Measurements from ENCODE around the gene ARPC1B. TPM values are rescaled to one million over a fixed set of nuclear protein-coding genes. Genes with fewer than 3 reads are reported as not detected.

ARPC1B gene
- total and polyA plus RNA-seq, 9 of the 15 experiments (the other 6 are each of a cell fraction or from before 2014, with no cell fraction given): 6.7 to 357 (median 211) TPM

- TF ChIP-seq CREB3 (tag; conservative IDR thresholded peaks at IDR 0.05; ENCODE audit: low read depth) (no peak), CREBBP (IDR thresholded peaks at IDR 0.05; ENCODE audit: low read depth, low read length) (no peak), SRSF1 (IDR thresholded peaks at IDR 0.05; ENCODE audit: low read depth, low read length) (no peak), REST (IDR thresholded peaks at IDR 0.05; ENCODE audit: borderline replicate concordance) (peak; percentile 35; the same call in 1 of the 2 replicates), REST (CRISPR knock-in tag; IDR thresholded peaks at IDR 0.05; ENCODE audit: low read depth) (no peak), ZNF395 (CRISPR knock-in tag; IDR thresholded peaks at IDR 0.05) (no peak), MED1 (CRISPR knock-in tag; IDR thresholded peaks at IDR 0.05; ENCODE audit: borderline replicate concordance) (no peak), HNRNPLL (IDR thresholded peaks at IDR 0.05; ENCODE audit: low read depth, low read length, poor library complexity, severe bottlenecking) (no peak), MAFK (IDR thresholded peaks at IDR 0.05; ENCODE audit: low read length) (peak; percentile 70), ZNF644 (tag; IDR thresholded peaks at IDR 0.05; ENCODE audit: low read depth) (no peak), ARID1B (IDR thresholded peaks at IDR 0.05) (peak; percentile 78), NELFE (IDR thresholded peaks at IDR 0.05; ENCODE audit: insufficient read depth, insufficient read length) (no peak), ATF4 (CRISPR knock-in tag; IDR thresholded peaks at IDR 0.05) (no peak), POU5F1 (IDR thresholded peaks at IDR 0.05; ENCODE audit: borderline replicate concordance, low read depth, low read length, partially characterized antibody) (no peak), CBX1 (IDR thresholded peaks at IDR 0.05; ENCODE audit: low read depth) (no peak), CGGBP1 (CRISPR knock-in tag; IDR thresholded peaks at IDR 0.05) (no peak)
Measured at GRCh38 chr7:99369767-99370391, 4.7 kb upstream of the ARPC1B start (continued).

Measured in K562 (cell line).